ENCODE results near the gene ARID2.
A peak's percentile ranks its signal among the peaks of the same experiment; 100 is the strongest.

ARID2 gene, protein sequence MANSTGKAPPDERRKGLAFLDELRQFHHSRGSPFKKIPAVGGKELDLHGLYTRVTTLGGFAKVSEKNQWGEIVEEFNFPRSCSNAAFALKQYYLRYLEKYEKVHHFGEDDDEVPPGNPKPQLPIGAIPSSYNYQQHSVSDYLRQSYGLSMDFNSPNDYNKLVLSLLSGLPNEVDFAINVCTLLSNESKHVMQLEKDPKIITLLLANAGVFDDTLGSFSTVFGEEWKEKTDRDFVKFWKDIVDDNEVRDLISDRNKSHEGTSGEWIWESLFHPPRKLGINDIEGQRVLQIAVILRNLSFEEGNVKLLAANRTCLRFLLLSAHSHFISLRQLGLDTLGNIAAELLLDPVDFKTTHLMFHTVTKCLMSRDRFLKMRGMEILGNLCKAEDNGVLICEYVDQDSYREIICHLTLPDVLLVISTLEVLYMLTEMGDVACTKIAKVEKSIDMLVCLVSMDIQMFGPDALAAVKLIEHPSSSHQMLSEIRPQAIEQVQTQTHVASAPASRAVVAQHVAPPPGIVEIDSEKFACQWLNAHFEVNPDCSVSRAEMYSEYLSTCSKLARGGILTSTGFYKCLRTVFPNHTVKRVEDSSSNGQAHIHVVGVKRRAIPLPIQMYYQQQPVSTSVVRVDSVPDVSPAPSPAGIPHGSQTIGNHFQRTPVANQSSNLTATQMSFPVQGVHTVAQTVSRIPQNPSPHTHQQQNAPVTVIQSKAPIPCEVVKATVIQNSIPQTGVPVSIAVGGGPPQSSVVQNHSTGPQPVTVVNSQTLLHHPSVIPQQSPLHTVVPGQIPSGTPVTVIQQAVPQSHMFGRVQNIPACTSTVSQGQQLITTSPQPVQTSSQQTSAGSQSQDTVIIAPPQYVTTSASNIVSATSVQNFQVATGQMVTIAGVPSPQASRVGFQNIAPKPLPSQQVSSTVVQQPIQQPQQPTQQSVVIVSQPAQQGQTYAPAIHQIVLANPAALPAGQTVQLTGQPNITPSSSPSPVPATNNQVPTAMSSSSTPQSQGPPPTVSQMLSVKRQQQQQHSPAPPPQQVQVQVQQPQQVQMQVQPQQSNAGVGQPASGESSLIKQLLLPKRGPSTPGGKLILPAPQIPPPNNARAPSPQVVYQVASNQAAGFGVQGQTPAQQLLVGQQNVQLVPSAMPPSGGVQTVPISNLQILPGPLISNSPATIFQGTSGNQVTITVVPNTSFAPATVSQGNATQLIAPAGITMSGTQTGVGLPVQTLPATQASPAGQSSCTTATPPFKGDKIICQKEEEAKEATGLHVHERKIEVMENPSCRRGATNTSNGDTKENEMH (N-terminal part only)

DNA sequence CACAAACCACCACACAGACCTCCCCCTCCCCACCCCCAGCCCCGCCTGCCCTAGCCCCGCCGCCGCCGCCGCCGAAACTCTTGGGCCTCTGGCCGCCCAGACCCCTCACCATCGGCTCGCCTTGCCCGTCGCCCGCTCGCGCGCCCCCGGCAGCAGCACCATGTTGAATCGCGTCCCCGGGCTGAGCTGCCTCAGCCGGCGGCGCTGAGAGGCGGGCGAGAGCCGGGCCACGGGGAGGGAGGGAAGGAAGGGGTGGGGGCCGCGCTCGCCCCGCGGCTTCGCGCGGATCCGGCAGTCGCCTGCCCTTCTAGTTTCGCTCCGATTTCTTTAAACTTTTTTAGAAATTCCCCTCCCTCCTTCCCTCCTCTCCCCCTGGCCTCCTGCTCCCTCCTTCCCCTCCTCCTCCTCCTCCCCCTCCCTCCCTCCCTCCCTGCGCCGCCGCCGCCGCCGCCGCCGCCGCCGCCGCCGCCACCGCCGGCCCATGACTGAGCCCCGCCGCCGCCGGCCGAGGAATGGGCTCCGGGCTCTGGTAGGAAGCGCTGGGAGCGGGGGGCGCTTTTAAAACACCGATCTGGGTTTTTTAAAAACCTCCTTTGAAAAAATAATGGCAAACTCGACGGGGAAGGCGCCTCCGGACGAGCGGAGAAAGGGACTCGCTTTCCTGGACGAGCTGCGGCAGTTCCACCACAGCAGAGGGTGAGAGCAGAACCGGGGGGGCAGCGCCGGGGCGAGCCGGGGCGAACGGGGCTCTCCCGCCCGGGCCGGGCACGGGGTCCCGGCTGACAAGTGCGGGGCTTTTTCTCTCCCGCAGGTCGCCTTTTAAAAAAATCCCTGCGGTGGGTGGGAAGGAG, at the start of gene ARID2:
ARID2 (plus strand) TSS at position 474 of the 851 bp plus-strand sequence; CDS start at position 605, 131 bp downstream.
- peaks cover 25% of the 10 kb centered on the region for H3K4me1 Mint-ChIP-seq (ENCODE audit: low read depth)
- no peaks in the 10 kb centered on the region for H3K9me3 Mint-ChIP-seq
- no peaks in the 10 kb centered on the region for H3K27me3 Mint-ChIP-seq (ENCODE audit: low read depth)
- peaks cover 21% of the 10 kb centered on the region for H3K36me3 Mint-ChIP-seq (ENCODE audit: low read depth)
- H3K27ac Mint-ChIP-seq, result peak within 1 kb of the TSS; percentile 96
- peak within 1 kb of the TSS; percentile 96 for H3K4me3 Mint-ChIP-seq

DNA sequence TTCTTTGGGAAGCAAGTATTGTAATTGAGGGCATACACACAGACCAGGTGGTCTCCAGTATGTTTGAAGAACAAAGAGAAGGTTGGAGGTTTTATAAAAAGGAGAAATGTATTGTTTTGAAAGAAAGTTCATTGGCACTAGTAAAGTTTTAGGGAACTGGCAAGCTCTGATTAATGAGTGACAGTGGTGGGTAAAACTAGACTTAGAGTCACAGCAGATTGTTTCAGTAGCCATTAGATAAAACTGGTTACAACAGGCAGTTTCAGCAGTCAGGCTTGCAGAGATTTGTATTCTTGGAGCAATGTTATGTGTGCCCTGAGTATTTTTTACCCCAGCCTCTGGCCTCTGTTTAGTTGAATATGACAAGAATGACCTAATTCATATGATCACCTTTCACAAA, 49.1 kb upstream of the ARID2 start:
- H3K36me3 Mint-ChIP-seq (ENCODE audit: low read depth), result peaks cover 4% of the 10 kb centered on the region
- peaks cover 8% of the 10 kb centered on the region for H3K27me3 Mint-ChIP-seq (ENCODE audit: low read depth)
- no peaks in the 10 kb centered on the region for H3K9me3 Mint-ChIP-seq
- peaks cover 4% of the 10 kb centered on the region for H3K4me1 Mint-ChIP-seq (ENCODE audit: low read depth)
- no peak overlapping the region for H3K4me3 Mint-ChIP-seq
- H3K27ac Mint-ChIP-seq, result no peak overlapping the region

DNA sequence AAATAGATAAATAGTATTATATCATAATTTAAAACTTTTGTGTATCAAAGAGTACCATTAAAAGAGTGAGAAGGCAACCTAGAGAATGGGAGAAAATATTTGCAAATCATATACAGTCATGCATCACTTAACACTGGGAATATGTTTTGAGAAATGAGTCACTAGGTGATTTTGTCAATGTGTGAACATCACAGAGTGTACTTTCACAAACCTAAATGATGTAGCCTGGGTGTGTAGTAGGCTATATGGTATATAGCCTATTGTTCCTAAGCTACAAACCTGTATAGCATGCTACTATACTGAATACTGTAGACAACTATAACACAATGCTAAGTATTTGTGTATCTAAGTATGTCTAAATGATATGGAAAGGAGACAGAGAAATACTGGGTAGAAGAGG, 48.0 kb upstream of the ARID2 start:
- Mint-ChIP-seq H3K9me3 (no peaks in the 10 kb centered on the region), H3K36me3 (ENCODE audit: low read depth) (peaks cover 4% of the 10 kb centered on the region), H3K27ac (no peak overlapping the region)

DNA sequence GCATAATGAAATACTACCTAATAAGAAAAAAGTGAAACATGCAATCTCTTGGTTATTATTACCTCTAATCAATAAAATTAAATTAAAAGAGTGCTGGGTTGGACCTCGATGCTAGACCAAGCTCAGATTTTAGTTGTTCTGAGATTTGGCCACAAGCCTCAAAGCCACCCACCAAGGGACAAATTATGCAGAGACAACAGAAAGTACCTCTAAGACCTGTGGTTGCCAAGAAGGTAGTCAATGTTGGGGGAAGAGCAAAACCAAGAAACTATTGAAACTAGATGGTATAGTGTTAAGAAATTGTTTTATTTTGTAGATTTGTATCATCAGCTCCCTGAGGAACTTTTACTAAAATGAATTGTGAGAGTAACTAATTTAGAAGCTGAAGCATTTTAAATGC, 43.8 kb upstream of the ARID2 start:
- peaks cover 14% of the 10 kb centered on the region for H3K27me3 Mint-ChIP-seq (ENCODE audit: low read depth)
- H3K27ac Mint-ChIP-seq, result no peak overlapping the region
- no peak overlapping the region for H3K4me3 Mint-ChIP-seq
- H3K9me3 Mint-ChIP-seq, result no peaks in the 10 kb centered on the region
- peaks cover 8% of the 10 kb centered on the region for H3K4me1 Mint-ChIP-seq (ENCODE audit: low read depth)
- peaks cover 2% of the 10 kb centered on the region for H3K36me3 Mint-ChIP-seq (ENCODE audit: low read depth)

More for the DNA sequence above, 48.0 kb upstream of the ARID2 start:
- Mint-ChIP-seq H3K4me3 (no peak overlapping the region), H3K27me3 (ENCODE audit: low read depth) (peaks cover 8% of the 10 kb centered on the region), H3K4me1 (ENCODE audit: low read depth) (peaks cover 8% of the 10 kb centered on the region)

DNA sequence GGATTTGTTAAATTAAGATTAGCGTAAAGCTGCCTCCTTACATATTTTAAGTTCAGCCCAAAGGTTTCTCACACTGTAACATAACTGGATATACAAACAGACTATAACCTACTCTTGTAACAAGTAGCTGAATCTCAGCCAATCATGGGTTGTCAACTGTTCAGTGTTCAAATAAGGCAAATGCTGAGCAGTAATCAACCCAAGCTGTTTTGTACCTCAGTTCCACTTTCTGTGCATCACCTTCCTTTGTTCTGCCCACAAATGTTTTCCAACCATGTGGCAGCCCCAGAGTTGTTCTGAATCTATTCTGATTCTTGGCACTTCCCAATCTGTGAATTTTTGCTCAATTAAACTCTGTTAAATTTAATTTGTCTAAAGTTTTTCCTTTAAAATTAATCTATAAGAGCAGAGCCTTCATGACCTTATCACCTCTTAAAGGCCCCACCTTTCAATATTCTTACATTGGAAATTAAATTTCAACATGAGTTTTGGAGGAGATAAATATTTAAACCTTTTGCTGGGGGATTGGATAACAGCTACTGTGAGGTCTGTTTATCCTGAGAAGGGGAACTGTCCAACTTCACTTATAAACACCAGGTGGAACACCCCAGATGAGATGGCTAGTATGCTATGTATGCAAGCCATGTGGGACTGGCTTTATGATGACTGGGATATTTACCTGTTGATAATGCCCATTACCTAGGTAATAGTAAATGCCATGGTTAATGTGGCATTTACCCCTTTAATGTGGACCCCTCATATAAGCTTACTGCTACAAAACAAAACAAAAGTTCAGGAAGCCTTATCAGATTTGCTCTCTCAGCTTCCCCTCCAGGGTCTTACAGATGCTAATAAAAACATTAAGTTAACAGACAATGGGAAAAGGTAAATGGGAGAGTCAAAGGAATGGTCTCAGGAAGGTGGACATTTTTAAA, 42.2 kb upstream of the ARID2 start:
- H3K27ac Mint-ChIP-seq, result no peak overlapping the region
- H3K4me1 Mint-ChIP-seq (ENCODE audit: low read depth), result peaks cover 4% of the 10 kb centered on the region
- peaks cover 2% of the 10 kb centered on the region for H3K36me3 Mint-ChIP-seq (ENCODE audit: low read depth)
- H3K9me3 Mint-ChIP-seq, result no peaks in the 10 kb centered on the region
- H3K27me3 Mint-ChIP-seq (ENCODE audit: low read depth), result peaks cover 14% of the 10 kb centered on the region
- no peak overlapping the region for H3K4me3 Mint-ChIP-seq

DNA sequence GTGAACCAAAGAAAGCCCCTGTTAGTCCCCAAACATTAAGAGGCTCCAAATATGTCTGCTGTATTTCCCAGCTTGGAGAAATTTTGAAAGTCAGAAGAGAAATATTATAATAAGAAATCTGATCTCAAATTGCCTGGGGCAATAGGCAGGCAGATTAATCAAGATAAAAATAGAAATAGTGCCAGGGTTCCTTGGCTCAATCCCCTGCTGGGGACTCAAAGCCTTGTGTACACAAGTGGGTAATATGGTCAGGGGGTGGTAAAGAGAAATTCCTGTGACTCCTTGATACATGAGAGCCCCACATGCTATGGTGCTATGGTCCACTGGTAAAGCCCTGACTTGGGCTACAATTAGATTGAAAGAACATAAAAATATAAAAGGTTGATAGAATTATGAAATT, 41.3 kb upstream of the ARID2 start:
- H3K27ac Mint-ChIP-seq, result no peak overlapping the region
- no peaks in the 10 kb centered on the region for H3K9me3 Mint-ChIP-seq
- no peak overlapping the region for H3K4me3 Mint-ChIP-seq
- peaks cover 4% of the 10 kb centered on the region for H3K4me1 Mint-ChIP-seq (ENCODE audit: low read depth)
- no peaks in the 10 kb centered on the region for H3K36me3 Mint-ChIP-seq (ENCODE audit: low read depth)
- peaks cover 19% of the 10 kb centered on the region for H3K27me3 Mint-ChIP-seq (ENCODE audit: low read depth)

DNA sequence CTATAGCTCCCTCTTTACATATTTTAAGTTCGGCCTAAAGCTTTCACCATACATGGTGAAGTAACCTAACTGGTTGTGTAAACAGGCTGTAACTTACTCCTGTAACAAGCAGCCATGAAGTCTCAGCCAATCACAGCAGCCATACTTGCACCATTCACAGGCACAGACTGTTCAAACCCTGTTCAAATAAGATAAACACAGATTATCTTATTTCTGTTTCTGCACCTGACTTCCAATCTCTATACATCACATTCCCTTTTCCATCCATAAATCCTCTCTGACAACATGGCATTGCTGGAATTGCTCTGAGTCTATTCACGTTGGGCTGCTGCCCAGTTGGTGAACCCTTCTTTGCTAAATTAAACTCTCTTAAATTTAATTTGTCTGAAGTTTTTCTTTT, 34.5 kb upstream of the ARID2 start:
- H3K36me3 Mint-ChIP-seq (ENCODE audit: low read depth), result peaks cover 2% of the 10 kb centered on the region
- H3K4me3 Mint-ChIP-seq, result no peak overlapping the region
- no peak overlapping the region for H3K27ac Mint-ChIP-seq
- peaks cover 3% of the 10 kb centered on the region for H3K4me1 Mint-ChIP-seq (ENCODE audit: low read depth)
- peaks cover 7% of the 10 kb centered on the region for H3K9me3 Mint-ChIP-seq
- peaks cover 11% of the 10 kb centered on the region for H3K27me3 Mint-ChIP-seq (ENCODE audit: low read depth)

DNA sequence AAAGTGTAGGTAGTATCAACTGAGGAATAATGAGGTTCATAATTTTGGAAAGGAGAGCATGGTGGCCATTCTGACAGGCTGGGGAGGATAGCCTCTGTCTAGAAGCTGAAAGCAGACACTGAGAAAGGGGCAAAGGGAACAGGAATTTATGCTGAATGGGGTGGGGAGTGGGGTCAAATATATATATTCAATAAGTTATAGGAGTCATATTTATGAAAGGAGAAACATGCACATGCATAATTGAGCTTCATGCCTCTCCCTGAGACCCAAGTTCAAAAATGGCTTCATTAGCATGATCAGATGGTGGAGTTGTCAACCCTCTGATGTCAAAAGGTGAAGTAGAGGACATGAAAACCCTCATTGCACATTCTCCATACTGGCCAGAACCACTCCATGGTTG, 33.9 kb upstream of the ARID2 start:
- Mint-ChIP-seq H3K36me3 (ENCODE audit: low read depth) (peaks cover 2% of the 10 kb centered on the region), H3K4me3 (no peak overlapping the region), H3K4me1 (ENCODE audit: low read depth) (peaks cover 3% of the 10 kb centered on the region), H3K27me3 (ENCODE audit: low read depth) (peaks cover 8% of the 10 kb centered on the region), H3K9me3 (peaks cover 7% of the 10 kb centered on the region), H3K27ac (no peak overlapping the region)

DNA sequence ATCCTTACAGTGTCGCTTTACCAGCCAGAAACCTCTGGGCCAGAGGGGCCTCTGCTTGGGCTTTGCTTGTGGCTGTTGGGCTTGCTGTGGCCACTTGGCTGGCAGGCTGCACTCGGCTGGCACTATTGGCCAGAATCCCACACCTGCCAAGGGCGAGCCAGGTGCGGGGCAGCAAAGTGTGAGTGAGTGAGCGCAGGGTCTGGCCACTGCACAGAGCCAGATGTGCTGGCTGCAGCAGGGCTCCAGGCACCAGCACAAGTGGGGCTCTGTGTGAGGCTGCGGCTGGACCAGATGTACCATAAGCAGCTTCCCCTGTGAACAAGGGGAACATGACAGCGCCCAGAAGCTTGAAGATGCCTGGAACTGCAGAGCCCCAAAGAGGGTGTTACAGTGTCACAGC, 33.5 kb upstream of the ARID2 start:
- Mint-ChIP-seq H3K4me1 (ENCODE audit: low read depth) (peaks cover 3% of the 10 kb centered on the region), H3K27ac (no peak overlapping the region), H3K9me3 (peaks cover 9% of the 10 kb centered on the region), H3K27me3 (ENCODE audit: low read depth) (peaks cover 8% of the 10 kb centered on the region), H3K36me3 (ENCODE audit: low read depth) (peaks cover 3% of the 10 kb centered on the region), H3K4me3 (no peak overlapping the region)

DNA sequence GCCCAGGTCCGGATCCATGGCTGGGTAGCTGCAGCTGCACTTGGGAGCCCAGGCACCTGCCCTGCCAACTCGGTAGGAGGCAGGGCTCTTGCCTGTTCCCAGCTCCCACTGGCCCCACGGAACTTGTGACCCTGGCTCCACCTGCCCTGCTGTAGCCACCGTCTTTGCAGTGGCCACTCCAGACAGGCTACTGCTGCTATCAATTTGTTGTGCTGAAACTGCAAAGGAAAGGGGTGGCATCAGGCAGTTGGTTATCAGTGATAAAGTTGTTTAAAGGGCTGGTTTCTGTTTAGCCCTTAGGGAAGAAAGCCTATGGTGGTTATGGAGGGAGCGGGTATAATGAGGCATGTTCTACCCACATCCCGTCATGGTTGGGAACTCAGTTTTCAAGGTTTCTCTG, 32.1 kb upstream of the ARID2 start:
- no peak overlapping the region for H3K27ac Mint-ChIP-seq
- H3K4me1 Mint-ChIP-seq (ENCODE audit: low read depth), result peaks cover 3% of the 10 kb centered on the region
- H3K36me3 Mint-ChIP-seq (ENCODE audit: low read depth), result peaks cover 3% of the 10 kb centered on the region
- H3K9me3 Mint-ChIP-seq, result peaks cover 15% of the 10 kb centered on the region
- H3K27me3 Mint-ChIP-seq (ENCODE audit: low read depth), result peaks cover 8% of the 10 kb centered on the region
- H3K4me3 Mint-ChIP-seq, result no peak overlapping the region

DNA sequence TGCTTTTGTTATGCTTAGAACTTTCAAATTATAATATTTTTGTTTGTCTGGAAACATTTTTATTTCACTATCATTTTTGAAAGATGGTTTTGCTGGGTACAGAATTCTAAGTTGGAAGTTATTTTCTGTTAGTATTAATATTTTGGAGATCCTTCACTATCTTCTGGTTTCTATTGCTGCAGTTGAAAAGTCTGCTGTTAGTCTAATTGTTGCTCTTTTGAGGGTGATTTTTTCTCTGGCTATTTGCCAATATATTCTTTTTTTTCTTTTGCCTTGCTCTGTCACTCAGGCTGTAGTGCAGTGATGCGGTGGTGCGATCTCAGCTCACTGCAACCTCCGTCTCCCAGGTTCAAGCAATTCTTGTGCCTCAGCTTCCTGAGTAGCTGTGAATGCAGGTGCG, 28.2 kb upstream of the ARID2 start:
- Mint-ChIP-seq H3K4me3 (no peak overlapping the region), H3K36me3 (ENCODE audit: low read depth) (peaks cover 5% of the 10 kb centered on the region), H3K27me3 (ENCODE audit: low read depth) (peaks cover 3% of the 10 kb centered on the region), H3K9me3 (peaks cover 18% of the 10 kb centered on the region), H3K27ac (no peak overlapping the region), H3K4me1 (ENCODE audit: low read depth) (peaks cover 3% of the 10 kb centered on the region)

DNA sequence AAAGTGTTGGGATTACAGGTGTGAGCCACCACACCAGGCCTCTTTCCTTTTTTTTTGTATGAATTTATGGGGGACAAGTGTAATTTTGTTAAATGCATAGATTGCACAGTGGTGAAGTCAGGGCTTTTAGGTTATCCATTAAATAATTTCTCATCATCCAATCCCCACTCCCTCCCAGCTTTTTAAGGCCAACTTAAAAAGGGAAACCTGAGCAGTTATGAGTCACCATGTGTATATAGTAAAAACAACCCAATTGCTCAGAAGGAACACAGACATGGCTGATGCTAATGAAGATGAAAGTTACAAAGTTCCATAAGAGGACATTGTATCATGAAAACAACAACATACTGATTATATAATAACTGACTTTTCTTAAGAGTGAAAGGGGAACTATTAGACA, 25.6 kb upstream of the ARID2 start:
- H3K27me3 Mint-ChIP-seq (ENCODE audit: low read depth), result no peaks in the 10 kb centered on the region
- H3K27ac Mint-ChIP-seq, result no peak overlapping the region
- H3K4me3 Mint-ChIP-seq, result no peak overlapping the region
- H3K9me3 Mint-ChIP-seq, result peaks cover 12% of the 10 kb centered on the region
- H3K4me1 Mint-ChIP-seq (ENCODE audit: low read depth), result peaks cover 3% of the 10 kb centered on the region
- peaks cover 9% of the 10 kb centered on the region for H3K36me3 Mint-ChIP-seq (ENCODE audit: low read depth)

DNA sequence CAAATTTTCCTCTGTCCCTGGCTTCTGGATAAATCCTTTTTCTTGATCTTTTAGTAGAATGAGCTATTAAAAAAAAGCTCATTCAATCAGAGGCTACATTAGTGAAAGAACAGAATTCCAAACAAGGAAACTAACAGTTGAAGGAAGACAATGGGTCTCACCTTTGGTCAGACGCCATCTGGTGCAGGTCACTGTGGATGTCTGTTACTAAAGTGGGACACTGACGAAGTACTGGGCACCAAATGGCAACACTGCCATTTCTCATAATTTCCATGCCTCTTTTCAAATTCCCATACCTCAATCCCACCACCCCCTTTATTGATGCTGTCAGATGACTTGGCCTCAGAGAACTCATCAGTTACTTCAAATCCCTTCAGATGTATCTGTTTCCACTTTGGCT, 24.5 kb upstream of the ARID2 start:
- H3K27me3 Mint-ChIP-seq (ENCODE audit: low read depth), result no peaks in the 10 kb centered on the region
- peaks cover 9% of the 10 kb centered on the region for H3K36me3 Mint-ChIP-seq (ENCODE audit: low read depth)
- peaks cover 12% of the 10 kb centered on the region for H3K9me3 Mint-ChIP-seq
- peaks cover 2% of the 10 kb centered on the region for H3K4me1 Mint-ChIP-seq (ENCODE audit: low read depth)
- H3K27ac Mint-ChIP-seq, result no peak overlapping the region
- H3K4me3 Mint-ChIP-seq, result no peak overlapping the region

Measured in T-helper 1 cell treated with Interleukin-12 subunit alpha and Interleukin-12 subunit beta and Interleukin-4 antibody, amounts not matched to agents 30 μg/mL and 1 μg/mL, for 36 hours (primary cell).